Activated T-cell treated with anti-CD3 and anti-CD28 coated beads for 1 hour (primary cell): ENCODE measurements around the gene LRRC45.
"Not testable (repeated sequence)": the region's sequence is repeated elsewhere in the genome, so short reads cannot be mapped to it uniquely, and the experiment has no call there.

Experiments used
- DNase-seq: peaks from one replicate; pipeline ENCODE4 v3.0.0-alpha.2; 2020; ENCODE audit warnings: low read depth

LRRC45 gene

DNA sequence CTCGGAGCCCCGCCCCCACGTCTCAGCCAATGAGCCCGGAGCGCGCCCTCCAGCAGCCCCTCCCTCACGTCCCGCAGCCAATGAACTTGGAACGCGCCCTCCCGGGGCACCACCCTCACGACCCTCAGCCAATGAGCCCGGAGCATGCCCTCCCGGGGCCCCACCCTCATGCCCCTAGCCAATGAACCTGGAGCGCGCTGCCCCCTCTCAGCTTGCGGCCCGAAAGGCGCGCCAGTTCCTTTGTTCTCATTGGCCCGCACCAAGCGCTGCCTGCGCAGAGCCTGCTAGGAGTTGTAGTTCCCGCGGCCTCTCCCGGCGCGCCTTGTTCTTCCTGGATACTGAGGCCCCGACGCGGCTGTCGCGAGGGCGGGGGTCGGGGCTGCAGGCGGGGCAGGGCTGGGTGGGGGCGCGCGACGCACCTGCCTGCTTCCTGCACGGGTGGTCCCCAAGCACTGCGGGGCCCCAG lies at the start of gene LRRC45:
Gene LRRC45, plus strand, starts transcription at position 325 of the 466 bp plus-strand sequence. CDS start 339 bp downstream, outside the sequence.
- DNase-seq: peak; percentile 99

DNA sequence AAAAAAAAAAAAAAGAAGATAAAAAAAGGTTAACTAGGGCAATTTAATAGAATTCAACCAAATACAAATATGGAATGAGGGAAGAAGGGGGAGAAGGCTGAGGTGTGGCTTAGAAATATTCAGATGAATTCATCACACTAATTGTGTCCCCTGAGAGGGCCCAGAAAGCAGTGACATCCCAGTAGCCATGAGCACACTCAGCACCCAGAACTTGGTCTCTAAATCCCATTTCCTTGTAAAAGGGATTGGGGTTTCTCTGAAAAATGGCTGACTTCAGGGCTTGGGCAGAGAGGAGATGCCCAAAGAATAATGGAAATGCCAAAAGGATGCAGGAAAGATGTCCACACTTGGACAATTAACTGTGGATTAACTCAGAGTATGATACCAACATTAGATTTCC lies 49.7 kb upstream of the LRRC45 start:
- DNase-seq: no peak

DNA sequence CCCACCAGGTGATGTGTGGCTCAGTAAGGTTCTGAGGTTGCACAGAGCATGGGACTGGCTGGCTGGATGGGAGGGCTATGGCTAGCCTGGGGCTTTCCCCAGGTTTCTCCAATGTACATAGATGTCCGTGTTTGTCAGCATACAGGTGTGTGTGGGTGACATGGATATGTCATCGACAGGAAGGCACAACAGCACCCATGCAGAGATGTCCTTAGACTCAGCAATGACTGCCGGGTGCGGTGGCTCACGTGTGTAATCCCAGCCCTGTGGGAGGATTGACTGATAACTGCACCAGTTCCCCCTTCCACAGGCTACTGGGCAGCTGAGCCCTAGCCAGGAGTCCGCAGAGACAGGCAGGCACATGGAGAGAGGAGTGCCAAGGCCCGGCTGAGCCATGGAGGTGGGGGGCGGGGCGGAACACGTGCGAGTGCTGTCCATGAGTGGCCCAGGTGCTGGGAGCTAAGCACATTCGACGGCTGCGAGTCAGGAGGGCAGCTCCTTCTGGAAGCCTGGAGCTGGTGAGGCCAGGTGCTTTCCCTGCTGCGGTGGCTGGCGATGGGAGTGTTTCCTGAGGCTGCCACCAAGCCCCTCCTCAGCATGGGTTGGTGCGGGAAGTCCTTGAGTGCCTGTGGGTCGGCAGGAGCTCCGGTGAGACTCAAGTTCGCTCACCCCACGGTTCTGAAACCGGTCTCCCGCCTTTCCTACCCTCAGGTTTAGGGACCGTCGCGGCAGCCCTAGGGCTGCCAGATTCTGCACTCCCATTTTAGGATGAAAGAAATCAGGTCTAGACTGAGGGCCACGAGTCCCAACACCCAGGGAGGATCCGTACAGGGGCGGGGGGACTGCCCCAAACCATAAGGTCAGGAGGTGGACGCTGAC lies 46.5 kb upstream of the LRRC45 start:
- no peak for DNase-seq

DNA sequence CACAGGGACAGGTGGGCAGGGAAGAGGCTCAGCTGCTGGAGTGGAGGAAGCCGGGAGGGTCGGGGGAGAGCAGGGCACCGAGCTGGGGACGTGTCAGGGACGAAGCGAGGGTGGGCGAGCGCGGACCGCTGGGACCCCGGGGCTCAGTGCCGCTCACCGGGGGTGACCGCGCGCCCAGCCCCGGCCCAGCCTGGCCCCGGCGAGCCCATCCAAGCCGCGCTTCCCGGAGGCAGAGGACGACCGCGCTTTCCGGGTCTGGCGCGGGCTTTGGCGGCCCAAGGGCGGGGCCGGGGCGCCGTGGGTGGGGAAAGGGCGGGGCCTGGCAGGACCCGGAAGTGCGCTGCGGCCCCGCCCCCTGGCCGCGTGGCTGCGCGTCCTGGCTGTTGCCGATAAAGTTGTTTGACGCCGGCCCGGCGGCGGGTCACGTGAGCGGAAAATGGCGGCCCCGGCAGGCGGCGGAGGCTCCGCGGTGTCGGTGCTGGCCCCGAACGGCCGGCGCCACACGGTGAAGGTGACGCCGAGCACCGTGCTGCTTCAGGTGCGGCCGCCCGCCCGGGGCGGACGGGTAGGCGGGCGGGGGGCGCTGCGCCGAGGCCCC lies 45.8 kb upstream of the LRRC45 start, which contains the start of gene ASPSCR1:
Gene ASPSCR1, plus strand, starts transcription at position 419 of the 598 bp plus-strand sequence. Its CDS starts 18 bp downstream, at position 437.
- peak; percentile 89 for DNase-seq

DNA sequence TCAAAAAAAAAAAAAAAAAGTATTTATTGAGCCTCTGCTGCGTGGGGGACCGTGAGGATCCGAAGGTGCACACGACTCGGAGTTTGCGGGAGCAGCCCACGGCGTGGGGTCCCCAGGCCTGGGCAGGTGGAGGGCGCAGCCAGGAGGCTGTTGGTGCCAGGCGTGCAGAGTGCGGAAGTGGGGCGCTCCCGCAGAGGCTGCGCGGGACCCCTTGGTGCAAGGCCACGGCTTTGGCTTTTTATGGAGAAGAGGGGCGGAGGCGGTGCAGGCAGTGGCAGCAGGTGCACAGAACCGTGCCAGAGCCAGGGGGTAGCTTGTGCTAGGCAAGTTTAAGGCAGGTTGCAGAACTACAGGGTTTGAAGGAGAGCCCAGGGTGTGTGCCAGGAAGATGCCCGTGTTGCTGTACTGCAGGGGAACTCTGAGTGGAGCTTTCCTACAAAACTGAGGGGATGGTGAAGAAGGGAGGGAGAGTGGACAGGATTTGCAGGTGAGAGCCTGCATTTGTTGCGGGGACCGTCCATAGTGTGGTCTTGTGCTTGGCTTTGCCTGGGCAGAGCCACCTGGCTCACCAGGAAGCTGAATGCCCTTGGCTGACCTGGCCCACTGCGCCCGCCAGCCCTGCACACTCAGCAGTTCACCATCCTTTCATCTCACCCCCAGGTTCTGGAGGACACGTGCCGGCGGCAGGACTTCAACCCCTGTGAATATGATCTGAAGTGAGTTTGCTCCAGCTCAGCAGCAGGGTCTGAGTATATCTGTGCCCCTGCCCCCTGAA lies 44.4 kb upstream of the LRRC45 start:
- DNase-seq: no peak

DNA sequence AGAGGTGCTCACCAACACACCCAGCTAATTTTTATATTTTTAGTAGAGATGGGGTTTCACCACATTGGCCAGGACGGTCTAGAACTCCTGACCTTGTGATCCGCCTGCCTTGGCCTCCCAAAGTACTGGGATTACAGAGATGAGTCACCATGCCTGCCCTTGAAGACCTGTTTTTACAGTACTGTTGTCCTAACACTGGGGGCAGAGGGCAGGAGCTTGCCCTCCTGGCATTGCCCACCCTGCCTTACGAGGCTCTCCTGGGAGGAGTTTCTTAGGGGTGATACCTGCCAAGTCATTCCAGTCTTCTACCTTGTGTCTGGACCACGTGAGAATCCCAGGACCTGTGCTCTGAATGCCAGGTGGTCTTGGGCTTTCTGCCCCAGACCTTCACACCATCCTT lies 43.0 kb upstream of the LRRC45 start:
- DNase-seq: no peak

DNA sequence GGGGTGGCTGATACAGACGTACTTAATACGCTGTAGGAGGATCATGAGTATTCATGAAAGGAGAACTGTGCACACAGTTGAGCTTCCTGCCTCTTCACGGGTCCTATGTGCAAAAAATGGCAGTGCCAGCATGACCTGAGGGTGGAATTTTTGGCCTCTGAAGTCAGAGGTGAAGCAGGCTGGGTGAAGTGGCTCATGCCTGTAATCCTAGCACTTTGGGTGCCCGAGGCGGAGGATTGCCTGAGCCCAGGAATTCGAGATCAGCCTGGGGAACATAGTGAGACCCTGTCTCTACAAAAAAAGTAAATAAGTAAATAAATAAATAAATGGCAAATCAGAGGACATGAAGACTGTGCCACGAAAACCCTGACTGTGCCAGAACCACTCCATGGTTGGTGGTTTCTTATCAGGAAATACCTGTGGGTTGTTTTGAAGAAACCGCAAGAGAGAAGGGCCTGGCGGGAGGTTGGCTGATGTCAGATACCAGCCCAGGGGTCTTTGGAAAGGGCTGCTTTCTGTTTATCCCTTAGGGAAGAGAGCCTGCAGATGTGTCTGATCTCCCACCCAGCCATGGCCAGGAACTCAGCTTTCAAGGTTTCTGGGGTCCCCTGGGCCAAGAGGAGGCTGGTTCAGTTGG lies 42.3 kb upstream of the LRRC45 start:
- no peak for DNase-seq

DNA sequence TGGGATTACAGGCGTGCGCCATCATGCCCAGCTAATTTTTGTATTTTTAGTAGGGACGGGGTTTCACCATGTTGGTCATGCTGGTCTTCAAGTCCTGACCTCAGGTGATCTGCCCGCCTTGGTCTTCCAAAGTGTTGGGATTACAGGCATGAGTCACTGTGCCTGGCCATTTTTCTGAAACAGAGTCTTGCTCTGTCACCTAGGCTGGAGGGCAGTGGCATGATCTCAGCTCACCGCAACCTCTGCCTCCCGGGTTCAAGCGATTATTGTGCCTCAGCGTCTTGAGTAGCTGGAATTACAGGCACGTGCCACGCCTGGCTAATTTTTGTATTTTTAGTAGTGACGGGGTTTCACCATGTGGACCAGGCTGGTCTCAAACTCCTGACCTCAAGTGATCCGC lies 41.6 kb upstream of the LRRC45 start:
- not testable (repeated sequence) for DNase-seq

DNA sequence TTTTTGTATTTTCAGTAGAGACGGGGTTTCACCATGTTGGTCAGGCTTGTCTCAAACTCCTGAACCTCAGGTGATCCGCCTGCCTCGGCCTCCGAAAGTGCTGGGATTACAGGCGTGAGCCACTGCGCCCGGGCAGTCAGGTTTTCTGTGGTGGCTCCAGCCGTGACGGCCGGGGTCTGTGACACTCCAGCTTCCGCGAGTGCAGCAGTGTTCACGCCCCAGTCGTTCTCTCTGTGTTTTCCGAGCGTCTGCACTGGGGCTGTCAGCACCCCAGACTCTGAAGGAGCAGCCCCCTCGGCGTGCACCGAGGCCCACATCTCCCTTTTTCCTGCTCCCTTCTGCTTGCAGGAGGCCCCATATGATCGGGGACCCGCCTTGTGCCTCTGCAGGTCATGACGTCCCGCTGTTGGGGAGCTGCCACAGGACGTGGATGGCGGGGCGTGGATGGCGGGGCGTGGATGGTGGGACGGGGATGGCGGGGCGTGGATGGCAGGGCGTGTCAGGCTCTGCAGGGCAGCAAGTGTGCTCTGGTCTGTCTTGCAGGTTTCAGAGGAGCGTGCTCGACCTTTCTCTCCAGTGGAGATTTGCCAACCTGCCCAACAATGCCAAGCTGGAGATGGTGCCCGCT lies 40.0 kb upstream of the LRRC45 start:
- no peak for DNase-seq

DNA sequence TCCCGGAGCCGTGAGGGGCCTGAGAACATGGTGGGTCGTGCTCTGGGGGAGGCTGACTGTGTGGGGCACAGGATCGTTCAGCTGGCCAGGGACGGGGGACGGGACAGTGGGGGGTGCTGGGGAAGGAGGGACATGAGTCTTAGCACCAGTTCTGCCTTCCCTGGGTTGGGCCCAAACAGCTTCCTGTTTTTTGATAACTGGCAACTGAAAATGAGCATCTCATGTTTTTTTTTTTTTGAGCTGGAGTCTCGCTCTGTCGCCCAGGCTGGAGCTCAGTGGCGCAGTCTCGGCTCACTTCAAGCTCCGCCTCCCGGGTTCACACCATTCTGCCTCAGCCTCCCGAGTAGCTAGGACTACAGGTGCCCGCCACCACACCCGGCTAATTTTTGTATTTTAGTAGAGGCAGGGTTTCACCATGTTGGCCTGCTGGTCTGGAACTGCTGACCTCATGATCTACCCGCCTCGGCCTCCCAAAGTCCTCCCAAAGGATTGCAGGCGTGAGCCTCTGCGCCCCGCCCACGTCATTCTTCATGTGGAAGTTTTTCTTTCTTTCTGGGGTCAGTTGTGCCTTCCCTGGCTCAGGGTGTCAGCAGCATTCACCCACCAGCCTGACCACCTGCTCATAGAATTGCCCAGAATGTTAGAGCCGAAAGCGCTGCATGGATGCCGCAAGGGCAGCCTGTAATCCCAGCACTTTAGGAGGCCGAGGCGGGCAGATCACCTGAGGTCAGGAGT lies 39.3 kb upstream of the LRRC45 start:
- DNase-seq: no peak

DNA sequence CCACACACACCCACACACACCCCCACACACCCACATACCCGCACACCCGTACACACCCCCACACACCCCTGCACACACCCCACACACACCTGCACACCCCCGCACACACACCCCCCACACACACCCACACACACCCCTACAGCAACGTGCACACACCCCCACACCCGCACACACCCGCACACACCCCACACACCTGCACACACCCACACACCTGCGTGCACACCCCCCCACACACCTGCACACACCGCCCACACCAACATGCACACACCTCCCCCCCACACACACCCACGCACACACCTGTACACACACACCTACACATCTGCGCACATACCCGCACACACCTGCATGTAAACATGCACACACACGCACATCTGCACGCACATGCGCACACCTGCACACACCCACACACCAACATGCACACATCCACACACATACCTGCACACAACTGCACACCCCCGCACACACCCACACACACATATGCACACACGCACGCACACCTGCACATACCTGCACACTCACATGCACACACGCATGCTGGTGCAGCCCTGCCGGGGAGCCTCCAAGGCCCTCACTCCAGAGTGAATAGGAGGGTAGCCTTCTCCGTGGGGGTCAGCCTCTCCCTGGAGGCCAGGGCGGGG lies 38.2 kb upstream of the LRRC45 start:
- no peak for DNase-seq

DNA sequence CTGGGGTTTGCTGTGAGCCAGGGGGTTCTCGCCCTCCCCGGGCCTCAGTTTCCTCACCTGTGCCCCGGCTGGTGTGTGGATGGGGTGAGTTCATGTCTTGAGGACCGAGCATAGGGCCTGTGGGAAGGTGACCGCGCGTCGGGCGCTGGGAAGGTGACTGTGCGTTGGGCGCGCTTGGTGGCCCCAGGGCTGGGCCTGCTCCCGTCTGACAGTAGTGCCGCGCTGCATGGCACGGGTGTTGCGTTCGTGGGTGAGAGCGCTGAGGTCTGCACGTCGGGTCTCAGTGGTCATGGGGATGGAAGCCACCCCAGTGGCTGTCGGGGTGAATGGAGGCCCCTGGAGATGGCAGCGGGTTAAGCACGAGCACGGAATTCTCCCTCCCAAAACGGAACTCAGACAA lies 36.5 kb upstream of the LRRC45 start:
- no peak for DNase-seq

DNA sequence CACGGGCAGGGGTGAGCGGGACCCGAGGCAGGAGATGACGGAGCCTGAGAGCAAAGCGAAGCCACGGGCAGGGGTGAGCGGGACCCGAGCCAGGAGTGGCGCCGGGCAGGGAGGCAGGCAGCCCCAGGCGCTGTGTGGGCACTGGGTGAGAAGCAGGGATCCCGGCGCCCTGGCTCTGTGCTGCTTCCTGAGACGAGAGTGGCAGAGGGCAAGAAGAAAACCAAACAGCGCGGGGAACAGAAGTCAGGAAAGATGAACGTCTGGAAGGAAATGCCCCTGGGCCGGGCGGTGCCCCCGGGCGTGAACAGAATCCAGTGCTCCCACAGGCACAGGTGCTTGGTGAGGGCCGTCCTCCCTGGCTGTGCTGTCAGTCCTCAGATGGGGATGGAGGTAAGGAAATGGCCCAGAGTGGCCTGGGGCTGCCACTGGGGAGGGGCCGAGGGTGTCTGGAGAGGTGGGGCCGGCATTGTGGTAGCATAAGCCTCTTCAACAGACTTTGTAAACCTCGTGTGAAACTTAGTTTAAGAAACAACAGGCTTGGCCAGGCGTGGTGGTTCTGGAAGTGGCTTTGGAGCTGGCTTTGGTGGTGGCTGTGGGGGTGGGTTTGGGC lies 35.8 kb upstream of the LRRC45 start:
- no peak for DNase-seq

DNA sequence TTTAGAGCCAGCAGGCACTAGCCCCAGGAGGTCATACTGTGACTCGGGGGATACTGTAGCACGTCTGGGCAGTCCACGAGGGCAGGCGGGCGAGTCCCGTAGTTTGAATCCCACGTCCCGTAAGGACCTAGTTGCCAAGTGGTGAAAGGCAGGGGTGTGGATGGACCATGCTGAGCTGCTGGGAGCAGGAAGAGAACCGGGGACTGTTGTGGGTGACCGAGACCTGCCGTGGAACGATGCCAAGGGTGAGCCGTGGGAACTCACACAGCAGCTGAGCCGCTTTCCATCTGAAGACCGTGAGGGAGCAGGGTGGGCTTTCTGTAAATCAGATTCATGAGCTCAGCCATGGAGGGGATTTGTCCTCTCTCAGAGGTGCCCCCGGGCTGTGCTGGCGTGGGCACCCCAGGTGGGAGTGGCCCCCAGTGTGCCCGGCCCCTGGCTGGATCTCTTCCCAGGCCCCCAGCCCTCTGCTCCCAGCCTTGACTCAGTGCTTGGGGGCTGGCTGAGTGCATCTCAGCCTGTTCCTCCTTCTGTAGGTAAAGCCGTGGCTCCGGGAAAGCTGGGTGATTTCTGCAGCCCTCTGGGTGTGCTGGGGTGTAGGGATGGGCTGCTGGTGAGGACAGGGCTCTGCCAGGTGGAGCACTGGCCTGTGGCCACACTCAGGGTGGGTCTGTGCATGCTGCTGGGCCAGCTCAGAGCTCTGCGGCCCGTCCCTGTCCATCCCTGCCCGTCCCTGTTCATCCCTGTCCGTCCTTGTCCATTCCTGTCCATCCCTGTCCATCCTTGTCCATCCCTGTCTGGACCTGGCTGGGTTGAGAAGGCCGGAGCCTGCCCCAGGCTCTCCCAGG lies 32.0 kb upstream of the LRRC45 start:
- no peak for DNase-seq

DNA sequence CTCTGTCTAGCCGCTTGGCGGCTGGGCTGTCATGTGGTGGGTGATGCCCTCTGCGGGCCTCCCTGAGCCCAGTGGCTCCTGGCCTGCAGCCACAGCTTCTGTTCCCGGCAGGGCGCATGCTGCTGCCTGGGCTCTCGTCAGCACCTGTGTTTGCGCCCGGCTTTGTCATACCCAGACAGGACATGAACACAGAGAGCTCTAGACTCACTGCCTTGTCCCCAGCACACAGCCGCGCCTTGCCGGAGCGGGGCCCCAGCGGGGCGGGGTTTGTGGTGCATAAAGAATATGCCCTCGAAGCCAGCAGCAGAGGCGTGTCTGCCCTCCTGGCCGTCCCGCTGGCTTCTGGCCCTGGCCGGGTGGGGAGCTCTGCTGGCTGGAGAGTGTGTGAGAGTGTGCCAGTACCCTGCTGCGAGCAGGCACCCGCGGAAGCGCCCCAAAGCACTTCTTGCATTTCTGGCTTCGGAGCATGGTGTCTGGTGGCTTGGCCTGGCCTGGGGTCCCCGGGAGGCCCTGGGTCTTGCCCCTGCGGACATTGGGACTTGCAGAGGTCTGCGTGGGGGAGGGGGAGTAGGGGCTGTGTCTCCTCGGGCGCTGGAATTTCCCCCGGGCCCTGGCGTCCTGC lies 31.3 kb upstream of the LRRC45 start:
- DNase-seq: no peak

DNA sequence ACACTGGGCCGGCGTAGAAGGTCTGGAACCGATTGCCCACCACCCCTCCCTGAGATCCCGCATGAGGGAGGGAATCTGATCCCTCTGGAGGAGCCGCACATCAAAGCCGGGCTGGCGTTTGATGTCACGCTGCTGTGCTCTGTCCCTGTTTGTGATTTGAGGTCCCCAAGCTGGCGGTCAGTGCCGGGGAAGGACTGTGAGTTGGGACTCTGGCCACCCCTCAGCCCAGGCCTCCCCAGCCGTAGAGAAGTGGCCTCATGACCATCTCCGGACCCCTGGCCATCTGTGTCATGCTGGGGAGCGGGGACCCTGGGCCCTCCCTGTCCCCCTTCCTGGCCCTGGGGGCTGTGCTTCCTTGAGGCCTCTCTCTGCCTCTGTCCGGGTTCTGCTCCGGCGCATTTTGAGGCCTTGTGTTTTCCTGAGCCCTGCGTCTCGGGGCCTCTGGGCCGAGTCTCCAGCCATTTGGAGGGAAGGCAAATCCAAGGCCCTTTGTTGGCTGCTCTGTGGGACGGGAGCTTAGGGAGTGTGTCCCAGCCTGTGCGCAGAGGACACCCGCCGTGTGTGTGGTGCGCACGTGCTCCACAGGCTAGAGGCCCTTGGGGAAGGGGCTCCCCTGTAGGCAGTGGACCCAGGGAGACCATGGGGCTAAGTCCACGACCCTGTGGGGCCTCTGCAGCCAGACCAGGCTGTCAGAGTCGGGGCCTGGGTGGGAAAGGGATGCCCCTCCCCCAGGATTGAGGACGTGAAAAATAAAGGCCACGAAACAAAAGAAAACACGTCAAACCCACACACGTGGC lies 30.6 kb upstream of the LRRC45 start:
- no peak for DNase-seq

DNA sequence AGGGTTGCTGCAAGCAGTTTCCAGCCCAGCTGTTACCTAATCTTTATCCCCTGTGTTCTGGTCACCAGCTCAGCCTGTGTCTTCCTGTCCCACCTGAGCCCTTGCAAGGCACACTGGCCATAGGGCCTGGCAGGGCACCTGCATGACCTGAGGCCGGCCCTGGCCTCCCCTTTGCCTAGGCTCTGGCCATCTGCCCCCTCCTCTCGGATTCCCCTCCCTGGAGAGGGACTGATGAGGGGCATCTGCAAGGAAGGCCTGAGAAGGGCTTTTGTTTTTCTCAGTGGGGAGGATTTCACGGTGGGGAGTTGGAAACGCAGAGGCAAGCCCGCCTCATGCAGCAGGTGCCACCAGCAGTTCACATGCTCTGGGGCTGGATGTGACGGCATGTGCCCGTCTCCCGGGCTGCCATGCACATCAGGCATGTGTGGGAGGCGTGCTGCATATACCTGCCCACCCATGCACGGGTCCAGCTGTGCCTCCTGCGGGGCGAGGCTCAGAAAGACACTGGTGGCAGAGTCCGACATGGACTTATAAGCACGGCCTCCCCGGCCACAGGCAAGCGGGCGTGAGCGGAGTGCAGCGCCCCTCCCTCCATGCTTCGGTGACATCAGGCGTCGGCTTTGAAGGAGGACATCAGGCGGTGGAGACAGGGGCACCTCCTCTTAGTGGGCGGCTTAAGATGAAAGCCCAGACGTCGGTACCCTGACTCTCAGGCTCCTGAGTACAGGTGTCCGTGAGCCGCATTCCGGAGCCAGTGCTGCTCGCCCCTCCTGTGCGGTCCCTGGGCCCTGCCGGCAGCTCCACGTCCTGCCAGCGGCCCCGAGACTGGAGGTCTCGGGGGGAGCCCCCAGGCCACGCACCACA lies 29.1 kb upstream of the LRRC45 start:
- DNase-seq: no peak
